ENCODE results near the gene HYLS1. TPM values are rescaled to one million over a fixed set of nuclear protein-coding genes. Genes with fewer than 3 reads are reported as not detected.
"Not testable (repeated sequence)": the region's sequence is repeated elsewhere in the genome, so short reads cannot be mapped to it uniquely, and the experiment has no call there.

Gene HYLS1
- total and polyA plus RNA-seq, 9 donors: 5.0 to 7.4 (median 5.8) TPM

- H3K9me3 ChIP-seq (replicated peaks; ENCODE audit: control insufficient read depth, low read depth, low read length): no peaks in the 10 kb centered on the region
- H3K27ac ChIP-seq (ENCODE audit: low read length): peak within 1 kb of the TSS; percentile 82
- DNase-seq: peak; percentile 97
- H3K36me3 ChIP-seq (ENCODE audit: control insufficient read depth, insufficient read depth, low read length): peaks cover 13% of the 10 kb centered on the region
- H3K4me3 ChIP-seq (ENCODE audit: low read length): peak within 1 kb of the TSS; percentile 50
- peaks cover 20% of the 10 kb centered on the region for H3K4me1 ChIP-seq (ENCODE audit: control insufficient read depth, insufficient read depth, low read length)
- WGBS (ENCODE audit: insufficient coverage): 0% methylated on average over 9 of the region's 31 CpGs
- peaks cover 10% of the 10 kb centered on the region for H3K27me3 ChIP-seq (ENCODE audit: control insufficient read depth, insufficient read depth, low read length)
Measured at GRCh38 chr11:125902927-125903710, 15.7 kb downstream of the HYLS1 start, which contains the start of gene PUS3. PUS3 (minus strand) TSS chr11:125903206; CDS start chr11:125896284, 6,922 bp downstream.

GRCh38 chr11:125903711-125904659 is 16.5 kb downstream of the HYLS1 start, which contains the start of gene DDX25:
DDX25 (plus strand) TSS chr11:125904508; CDS start chr11:125904518, 10 bp downstream.
- Histone ChIP-seq H3K9me3 (replicated peaks; ENCODE audit: control insufficient read depth, low read depth, low read length) (no peaks in the 10 kb centered on the region), H3K4me1 (ENCODE audit: control insufficient read depth, insufficient read depth, low read length) (peaks cover 20% of the 10 kb centered on the region), H3K27ac (ENCODE audit: low read length) (no peak within 1 kb of the TSS), H3K36me3 (ENCODE audit: control insufficient read depth, insufficient read depth, low read length) (peaks cover 12% of the 10 kb centered on the region), H3K4me3 (ENCODE audit: low read length) (peak within 1 kb of the TSS; percentile 18), H3K27me3 (ENCODE audit: control insufficient read depth, insufficient read depth, low read length) (peaks cover 10% of the 10 kb centered on the region)
- DNase-seq: peak; percentile 44
- under 1% methylated on average over 73 of the region's 81 CpGs for WGBS (ENCODE audit: insufficient coverage)

GRCh38 chr11:125904678-125905077 is 17.2 kb downstream of the HYLS1 start:
- no peak overlapping the region for H3K27ac ChIP-seq (ENCODE audit: low read length)
- no peaks in the 10 kb centered on the region for H3K9me3 ChIP-seq (replicated peaks; ENCODE audit: control insufficient read depth, low read depth, low read length)
- WGBS (ENCODE audit: insufficient coverage): 52% methylated on average over 6 of the region's 11 CpGs
- H3K4me3 ChIP-seq (ENCODE audit: low read length): no peak overlapping the region
- peaks cover 6% of the 10 kb centered on the region for H3K36me3 ChIP-seq (ENCODE audit: control insufficient read depth, insufficient read depth, low read length)
- H3K4me1 ChIP-seq (ENCODE audit: control insufficient read depth, insufficient read depth, low read length): peaks cover 20% of the 10 kb centered on the region
- peaks cover 10% of the 10 kb centered on the region for H3K27me3 ChIP-seq (ENCODE audit: control insufficient read depth, insufficient read depth, low read length)
- no peak for DNase-seq

- Histone ChIP-seq H3K4me1 (ENCODE audit: control insufficient read depth, insufficient read depth, low read length) (no peaks in the 10 kb centered on the region), H3K36me3 (ENCODE audit: control insufficient read depth, insufficient read depth, low read length) (no peaks in the 10 kb centered on the region), H3K4me3 (ENCODE audit: low read length) (no peak overlapping the region), H3K27me3 (ENCODE audit: control insufficient read depth, insufficient read depth, low read length) (no peaks in the 10 kb centered on the region), H3K27ac (ENCODE audit: low read length) (no peak overlapping the region), H3K9me3 (replicated peaks; ENCODE audit: control insufficient read depth, low read depth, low read length) (no peaks in the 10 kb centered on the region)
- no CpG with 5 or more reads among the region's 8 CpGs for WGBS (ENCODE audit: insufficient coverage)
- DNase-seq: no peak
Measured at GRCh38 chr11:125910226-125910849, 22.9 kb downstream of the HYLS1 start.

- WGBS (ENCODE audit: insufficient coverage): 100% methylated on average over 1 of the region's 3 CpGs
Measured at GRCh38 chr11:125914601-125915000, 27.1 kb downstream of the HYLS1 start.

GRCh38 chr11:125916683-125917347 is 29.3 kb downstream of the HYLS1 start:
- DNase-seq: no peak
- H3K4me1 ChIP-seq (ENCODE audit: control insufficient read depth, insufficient read depth, low read length): no peaks in the 10 kb centered on the region
- peaks cover 8% of the 10 kb centered on the region for H3K27me3 ChIP-seq (ENCODE audit: control insufficient read depth, insufficient read depth, low read length)
- 59% methylated on average over 5 of the region's 12 CpGs for WGBS (ENCODE audit: insufficient coverage)
- no peak overlapping the region for H3K27ac ChIP-seq (ENCODE audit: low read length)
- no peak overlapping the region for H3K4me3 ChIP-seq (ENCODE audit: low read length)
- H3K9me3 ChIP-seq (replicated peaks; ENCODE audit: control insufficient read depth, low read depth, low read length): no peaks in the 10 kb centered on the region
- H3K36me3 ChIP-seq (ENCODE audit: control insufficient read depth, insufficient read depth, low read length): no peaks in the 10 kb centered on the region

More at GRCh38 chr11:125914601-125915000, 27.1 kb downstream of the HYLS1 start:
- H3K9me3 ChIP-seq (replicated peaks; ENCODE audit: control insufficient read depth, low read depth, low read length); H3K4me1 ChIP-seq (ENCODE audit: control insufficient read depth, insufficient read depth, low read length); H3K27ac ChIP-seq (ENCODE audit: low read length); H3K36me3 ChIP-seq (ENCODE audit: control insufficient read depth, insufficient read depth, low read length); DNase-seq; H3K4me3 ChIP-seq (ENCODE audit: low read length); H3K27me3 ChIP-seq (ENCODE audit: control insufficient read depth, insufficient read depth, low read length): not testable (repeated sequence)

GRCh38 chr11:125918140-125918840 is 30.8 kb downstream of the HYLS1 start:
- H3K27ac ChIP-seq (ENCODE audit: low read length): no peak overlapping the region
- H3K36me3 ChIP-seq (ENCODE audit: control insufficient read depth, insufficient read depth, low read length): no peaks in the 10 kb centered on the region
- no peaks in the 10 kb centered on the region for H3K4me1 ChIP-seq (ENCODE audit: control insufficient read depth, insufficient read depth, low read length)
- peaks cover 8% of the 10 kb centered on the region for H3K27me3 ChIP-seq (ENCODE audit: control insufficient read depth, insufficient read depth, low read length)
- WGBS (ENCODE audit: insufficient coverage): 73% methylated on average over 9 of the region's 13 CpGs
- no peak for DNase-seq
- no peaks in the 10 kb centered on the region for H3K9me3 ChIP-seq (replicated peaks; ENCODE audit: control insufficient read depth, low read depth, low read length)
- H3K4me3 ChIP-seq (ENCODE audit: low read length): no peak overlapping the region

- Histone ChIP-seq H3K27me3 (ENCODE audit: control insufficient read depth, insufficient read depth, low read length) (peaks cover 6% of the 10 kb centered on the region), H3K27ac (ENCODE audit: low read length) (no peak overlapping the region), H3K9me3 (replicated peaks; ENCODE audit: control insufficient read depth, low read depth, low read length) (no peaks in the 10 kb centered on the region), H3K4me3 (ENCODE audit: low read length) (no peak overlapping the region), H3K36me3 (ENCODE audit: control insufficient read depth, insufficient read depth, low read length) (no peaks in the 10 kb centered on the region), H3K4me1 (ENCODE audit: control insufficient read depth, insufficient read depth, low read length) (no peaks in the 10 kb centered on the region)
- DNase-seq: no peak
- no CpG with 5 or more reads among the region's 9 CpGs for WGBS (ENCODE audit: insufficient coverage)
Measured at GRCh38 chr11:125921042-125921441, 33.6 kb downstream of the HYLS1 start.

GRCh38 chr11:125922156-125922555 is 34.7 kb downstream of the HYLS1 start:
- WGBS (ENCODE audit: insufficient coverage): 100% methylated on average over 1 of the region's 3 CpGs
- H3K27ac ChIP-seq (ENCODE audit: low read length): no peak overlapping the region
- no peak for DNase-seq

More at GRCh38 chr11:125922156-125922555, 34.7 kb downstream of the HYLS1 start:
- Histone ChIP-seq H3K36me3 (ENCODE audit: control insufficient read depth, insufficient read depth, low read length) (no peaks in the 10 kb centered on the region), H3K4me1 (ENCODE audit: control insufficient read depth, insufficient read depth, low read length) (no peaks in the 10 kb centered on the region), H3K27me3 (ENCODE audit: control insufficient read depth, insufficient read depth, low read length) (peaks cover 3% of the 10 kb centered on the region), H3K9me3 (replicated peaks; ENCODE audit: control insufficient read depth, low read depth, low read length) (no peaks in the 10 kb centered on the region), H3K4me3 (ENCODE audit: low read length) (no peak overlapping the region)
